ENCODE data around the gene DOK3. TPM values are rescaled to one million over a fixed set of nuclear protein-coding genes. Genes with fewer than 3 reads are reported as not detected.

DOK3 gene
- total and polyA plus RNA-seq, 2 of the 13 experiments (the other 11 are each of a cell fraction or from before 2014, with no cell fraction given) = 1.4 to 1.5 TPM

DNA sequence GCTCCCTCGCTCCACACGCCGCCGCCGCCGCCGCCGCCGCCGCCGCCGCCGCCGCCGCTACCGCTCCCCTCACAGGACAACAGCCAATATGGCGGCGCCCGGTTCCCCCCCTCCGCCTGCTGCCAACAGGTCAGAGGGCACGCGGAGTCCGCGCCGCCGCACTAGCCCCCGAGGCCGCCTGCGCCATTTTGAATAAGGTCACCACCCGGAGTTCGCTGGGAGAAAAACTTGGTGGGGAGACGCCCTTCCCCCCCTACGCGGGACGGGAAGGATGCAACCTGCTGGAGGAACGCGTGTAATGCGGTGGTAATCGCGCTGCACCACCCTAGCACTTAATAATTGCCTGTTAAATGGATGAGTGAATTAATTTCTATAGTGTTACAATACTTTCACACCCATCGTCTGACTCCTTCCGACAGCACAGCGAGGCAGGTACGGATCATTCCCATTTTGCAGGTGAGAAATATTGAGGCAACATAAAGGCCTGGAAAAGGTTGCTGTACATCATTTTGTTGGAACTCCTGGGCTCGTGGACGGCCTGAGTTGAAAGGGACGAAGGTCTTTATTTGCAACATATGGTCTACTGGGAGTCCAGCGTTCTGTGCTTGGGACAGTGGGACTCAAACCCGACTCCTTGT lies 45.0 kb upstream of the DOK3 start, which contains the start of gene FAM193B (continued):
- TF ChIP-seq ZBTB7A (CRISPR knock-in tag; IDR thresholded peaks at IDR 0.05) (no peak), ZNF205 (CRISPR knock-in tag; IDR thresholded peaks at IDR 0.05) (no peak), ZNF816 (CRISPR knock-in tag; IDR thresholded peaks at IDR 0.05; ENCODE audit: borderline replicate concordance) (no peak), SALL2 (CRISPR knock-in tag; IDR thresholded peaks at IDR 0.05) (peak; percentile 36; the same call in 1 of the 2 replicates), ZNF788 (CRISPR knock-in tag; IDR thresholded peaks at IDR 0.05; ENCODE audit: borderline replicate concordance) (no peak), SMARCE1 (IDR thresholded peaks at IDR 0.05; ENCODE audit: borderline replicate concordance) (no peak), DNMT3B (CRISPR knock-in tag; conservative IDR thresholded peaks at IDR 0.05) (no peak), DNMT1 (CRISPR knock-in tag; IDR thresholded peaks at IDR 0.05) (0 out of 2 replicates have a peak, but pooled peaks have one; percentile 40), CHD2 (IDR thresholded peaks at IDR 0.05; ENCODE audit: low read depth, low read length) (peak; percentile 62; the same call in 1 of the 2 replicates), CHCHD3 (CRISPR knock-in tag; IDR thresholded peaks at IDR 0.05) (no peak), FOXK2 (IDR thresholded peaks at IDR 0.05) (no peak)
- TF ChIP-seq, protein P1, sequence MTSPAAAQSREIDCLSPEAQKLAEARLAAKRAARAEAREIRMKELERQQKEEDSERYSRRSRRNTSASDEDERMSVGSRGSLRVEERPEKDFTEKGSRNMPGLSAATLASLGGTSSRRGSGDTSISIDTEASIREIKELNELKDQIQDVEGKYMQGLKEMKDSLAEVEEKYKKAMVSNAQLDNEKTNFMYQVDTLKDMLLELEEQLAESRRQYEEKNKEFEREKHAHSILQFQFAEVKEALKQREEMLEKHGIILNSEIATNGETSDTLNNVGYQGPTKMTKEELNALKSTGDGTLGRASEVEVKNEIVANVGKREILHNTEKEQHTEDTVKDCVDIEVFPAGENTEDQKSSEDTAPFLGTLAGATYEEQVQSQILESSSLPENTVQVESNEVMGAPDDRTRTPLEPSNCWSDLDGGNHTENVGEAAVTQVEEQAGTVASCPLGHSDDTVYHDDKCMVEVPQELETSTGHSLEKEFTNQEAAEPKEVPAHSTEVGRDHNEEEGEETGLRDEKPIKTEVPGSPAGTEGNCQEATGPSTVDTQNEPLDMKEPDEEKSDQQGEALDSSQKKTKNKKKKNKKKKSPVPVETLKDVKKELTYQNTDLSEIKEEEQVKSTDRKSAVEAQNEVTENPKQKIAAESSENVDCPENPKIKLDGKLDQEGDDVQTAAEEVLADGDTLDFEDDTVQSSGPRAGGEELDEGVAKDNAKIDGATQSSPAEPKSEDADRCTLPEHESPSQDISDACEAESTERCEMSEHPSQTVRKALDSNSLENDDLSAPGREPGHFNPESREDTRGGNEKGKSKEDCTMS (CRISPR knock-in tag; conservative IDR thresholded peaks at IDR 0.05) = no peak
- TF ChIP-seq, protein P2, sequence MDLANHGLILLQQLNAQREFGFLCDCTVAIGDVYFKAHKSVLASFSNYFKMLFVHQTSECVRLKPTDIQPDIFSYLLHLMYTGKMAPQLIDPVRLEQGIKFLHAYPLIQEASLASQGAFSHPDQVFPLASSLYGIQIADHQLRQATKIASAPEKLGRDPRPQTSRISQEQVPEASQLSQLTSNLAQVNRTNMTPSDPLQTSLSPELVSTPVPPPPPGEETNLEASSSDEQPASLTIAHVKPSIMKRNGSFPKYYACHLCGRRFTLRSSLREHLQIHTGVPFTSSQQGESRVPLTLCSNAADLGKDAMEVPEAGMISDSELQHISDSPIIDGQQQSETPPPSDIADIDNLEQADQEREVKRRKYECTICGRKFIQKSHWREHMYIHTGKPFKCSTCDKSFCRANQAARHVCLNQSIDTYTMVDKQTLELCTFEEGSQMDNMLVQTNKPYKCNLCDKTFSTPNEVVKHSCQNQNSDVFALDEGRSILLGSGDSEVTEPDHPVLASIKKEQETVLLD (CRISPR knock-in tag; IDR thresholded peaks at IDR 0.05; ENCODE audit: low read depth) = peak; percentile 77
- TF ChIP-seq, protein P3, sequence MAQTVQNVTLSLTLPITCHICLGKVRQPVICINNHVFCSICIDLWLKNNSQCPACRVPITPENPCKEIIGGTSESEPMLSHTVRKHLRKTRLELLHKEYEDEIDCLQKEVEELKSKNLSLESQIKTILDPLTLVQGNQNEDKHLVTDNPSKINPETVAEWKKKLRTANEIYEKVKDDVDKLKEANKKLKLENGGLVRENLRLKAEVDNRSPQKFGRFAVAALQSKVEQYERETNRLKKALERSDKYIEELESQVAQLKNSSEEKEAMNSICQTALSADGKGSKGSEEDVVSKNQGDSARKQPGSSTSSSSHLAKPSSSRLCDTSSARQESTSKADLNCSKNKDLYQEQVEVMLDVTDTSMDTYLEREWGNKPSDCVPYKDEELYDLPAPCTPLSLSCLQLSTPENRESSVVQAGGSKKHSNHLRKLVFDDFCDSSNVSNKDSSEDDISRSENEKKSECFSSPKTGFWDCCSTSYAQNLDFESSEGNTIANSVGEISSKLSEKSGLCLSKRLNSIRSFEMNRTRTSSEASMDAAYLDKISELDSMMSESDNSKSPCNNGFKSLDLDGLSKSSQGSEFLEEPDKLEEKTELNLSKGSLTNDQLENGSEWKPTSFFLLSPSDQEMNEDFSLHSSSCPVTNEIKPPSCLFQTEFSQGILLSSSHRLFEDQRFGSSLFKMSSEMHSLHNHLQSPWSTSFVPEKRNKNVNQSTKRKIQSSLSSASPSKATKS (CRISPR knock-in tag; IDR thresholded peaks at IDR 0.05) = no peak
- TF ChIP-seq, protein P4, sequence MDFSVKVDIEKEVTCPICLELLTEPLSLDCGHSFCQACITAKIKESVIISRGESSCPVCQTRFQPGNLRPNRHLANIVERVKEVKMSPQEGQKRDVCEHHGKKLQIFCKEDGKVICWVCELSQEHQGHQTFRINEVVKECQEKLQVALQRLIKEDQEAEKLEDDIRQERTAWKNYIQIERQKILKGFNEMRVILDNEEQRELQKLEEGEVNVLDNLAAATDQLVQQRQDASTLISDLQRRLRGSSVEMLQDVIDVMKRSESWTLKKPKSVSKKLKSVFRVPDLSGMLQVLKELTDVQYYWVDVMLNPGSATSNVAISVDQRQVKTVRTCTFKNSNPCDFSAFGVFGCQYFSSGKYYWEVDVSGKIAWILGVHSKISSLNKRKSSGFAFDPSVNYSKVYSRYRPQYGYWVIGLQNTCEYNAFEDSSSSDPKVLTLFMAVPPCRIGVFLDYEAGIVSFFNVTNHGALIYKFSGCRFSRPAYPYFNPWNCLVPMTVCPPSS (IDR thresholded peaks at IDR 0.05) = no peak
- TF ChIP-seq, protein P5, sequence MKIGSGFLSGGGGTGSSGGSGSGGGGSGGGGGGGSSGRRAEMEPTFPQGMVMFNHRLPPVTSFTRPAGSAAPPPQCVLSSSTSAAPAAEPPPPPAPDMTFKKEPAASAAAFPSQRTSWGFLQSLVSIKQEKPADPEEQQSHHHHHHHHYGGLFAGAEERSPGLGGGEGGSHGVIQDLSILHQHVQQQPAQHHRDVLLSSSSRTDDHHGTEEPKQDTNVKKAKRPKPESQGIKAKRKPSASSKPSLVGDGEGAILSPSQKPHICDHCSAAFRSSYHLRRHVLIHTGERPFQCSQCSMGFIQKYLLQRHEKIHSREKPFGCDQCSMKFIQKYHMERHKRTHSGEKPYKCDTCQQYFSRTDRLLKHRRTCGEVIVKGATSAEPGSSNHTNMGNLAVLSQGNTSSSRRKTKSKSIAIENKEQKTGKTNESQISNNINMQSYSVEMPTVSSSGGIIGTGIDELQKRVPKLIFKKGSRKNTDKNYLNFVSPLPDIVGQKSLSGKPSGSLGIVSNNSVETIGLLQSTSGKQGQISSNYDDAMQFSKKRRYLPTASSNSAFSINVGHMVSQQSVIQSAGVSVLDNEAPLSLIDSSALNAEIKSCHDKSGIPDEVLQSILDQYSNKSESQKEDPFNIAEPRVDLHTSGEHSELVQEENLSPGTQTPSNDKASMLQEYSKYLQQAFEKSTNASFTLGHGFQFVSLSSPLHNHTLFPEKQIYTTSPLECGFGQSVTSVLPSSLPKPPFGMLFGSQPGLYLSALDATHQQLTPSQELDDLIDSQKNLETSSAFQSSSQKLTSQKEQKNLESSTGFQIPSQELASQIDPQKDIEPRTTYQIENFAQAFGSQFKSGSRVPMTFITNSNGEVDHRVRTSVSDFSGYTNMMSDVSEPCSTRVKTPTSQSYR (CRISPR knock-in tag; IDR thresholded peaks at IDR 0.05; ENCODE audit: borderline replicate concordance) = peak; percentile 87
- TF ChIP-seq, protein P6, sequence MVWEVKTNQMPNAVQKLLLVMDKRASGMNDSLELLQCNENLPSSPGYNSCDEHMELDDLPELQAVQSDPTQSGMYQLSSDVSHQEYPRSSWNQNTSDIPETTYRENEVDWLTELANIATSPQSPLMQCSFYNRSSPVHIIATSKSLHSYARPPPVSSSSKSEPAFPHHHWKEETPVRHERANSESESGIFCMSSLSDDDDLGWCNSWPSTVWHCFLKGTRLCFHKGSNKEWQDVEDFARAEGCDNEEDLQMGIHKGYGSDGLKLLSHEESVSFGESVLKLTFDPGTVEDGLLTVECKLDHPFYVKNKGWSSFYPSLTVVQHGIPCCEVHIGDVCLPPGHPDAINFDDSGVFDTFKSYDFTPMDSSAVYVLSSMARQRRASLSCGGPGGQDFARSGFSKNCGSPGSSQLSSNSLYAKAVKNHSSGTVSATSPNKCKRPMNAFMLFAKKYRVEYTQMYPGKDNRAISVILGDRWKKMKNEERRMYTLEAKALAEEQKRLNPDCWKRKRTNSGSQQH (CRISPR knock-in tag; IDR thresholded peaks at IDR 0.05; ENCODE audit: low read depth) = no peak
